ENCODE measurements around the gene SSBP3.

The SSBP3 gene

GRCh38 chr1:54385727-54386022 lies 20.5 kb downstream of the SSBP3 start:
- no peak for DNase-seq (ENCODE audit: low read depth)
- no peak overlapping the region for H3K4me3 ChIP-seq (ENCODE audit: low read depth, low read length)
- TF ChIP-seq CTCF (IDR thresholded peaks at IDR 0.05; ENCODE audit: control insufficient read depth, extremely low read depth, insufficient read depth): no peak

- H3K4me3 ChIP-seq (ENCODE audit: low read depth, low read length): no peak overlapping the region
- TF ChIP-seq CTCF (IDR thresholded peaks at IDR 0.05; ENCODE audit: control insufficient read depth, extremely low read depth, insufficient read depth): no peak
- DNase-seq (ENCODE audit: low read depth): no peak
Observed at GRCh38 chr1:54384918-54385726, 21.1 kb downstream of the SSBP3 start.

GRCh38 chr1:54384471-54384870 lies 21.7 kb downstream of the SSBP3 start:
- H3K4me3 ChIP-seq (ENCODE audit: low read depth, low read length): no peak overlapping the region
- no peak for DNase-seq (ENCODE audit: low read depth)
- no peak for TF ChIP-seq CTCF (IDR thresholded peaks at IDR 0.05; ENCODE audit: control insufficient read depth, extremely low read depth, insufficient read depth)

- H3K4me3 ChIP-seq (ENCODE audit: low read depth, low read length): no peak overlapping the region
- no peak for DNase-seq (ENCODE audit: low read depth)
- TF ChIP-seq CTCF (IDR thresholded peaks at IDR 0.05; ENCODE audit: control insufficient read depth, extremely low read depth, insufficient read depth): no peak
Observed at GRCh38 chr1:54381524-54381923, 24.7 kb downstream of the SSBP3 start.

GRCh38 chr1:54380290-54380882 lies 25.8 kb downstream of the SSBP3 start:
- no peak overlapping the region for H3K4me3 ChIP-seq (ENCODE audit: low read depth, low read length)
- DNase-seq (ENCODE audit: low read depth): no peak
- no peak for TF ChIP-seq CTCF (IDR thresholded peaks at IDR 0.05; ENCODE audit: control insufficient read depth, extremely low read depth, insufficient read depth)

GRCh38 chr1:54379555-54380289 lies 26.5 kb downstream of the SSBP3 start:
- no peak for DNase-seq (ENCODE audit: low read depth)
- TF ChIP-seq CTCF (IDR thresholded peaks at IDR 0.05; ENCODE audit: control insufficient read depth, extremely low read depth, insufficient read depth): no peak
- no peak overlapping the region for H3K4me3 ChIP-seq (ENCODE audit: low read depth, low read length)
